Neuronal stem cell (in vitro differentiated cells): ENCODE results near the gene ITPRIPL2.
A peak's percentile ranks its signal among the peaks of the same experiment; 100 is the strongest.

Experiments
- DNase-seq: peaks from one replicate; pipeline ENCODE4 v3.0.0-alpha.2; 2013; ENCODE audit warnings: low spot score
- H2AFZ ChIP-seq: one replicate; pipeline ENCODE4 v1.6.1; 2013; ENCODE audit warnings: mild to moderate bottlenecking, low read length, inconsistent platforms
- H2AK5ac ChIP-seq: 2 replicates; pipeline ENCODE4 v1.6.1; 2013; ENCODE audit warnings: low read depth, mild to moderate bottlenecking, inconsistent platforms, low read length, moderate library complexity, mixed read lengths
- H2BK120ac ChIP-seq: 2 replicates; pipeline ENCODE4 v1.6.1; 2013; ENCODE audit warnings: low read depth, mild to moderate bottlenecking, inconsistent platforms, low read length, moderate library complexity, mixed read lengths
- H2BK12ac ChIP-seq: one replicate; pipeline ENCODE4 v1.6.1; 2013; ENCODE audit warnings: low read length, inconsistent platforms
- H2BK15ac ChIP-seq: 2 replicates; pipeline ENCODE4 v1.6.1; 2013; ENCODE audit warnings: mild to moderate bottlenecking, low read length, inconsistent platforms, mixed read lengths
- H2BK5ac ChIP-seq: one replicate; pipeline ENCODE4 v1.6.1; 2013; ENCODE audit warnings: inconsistent platforms, mild to moderate bottlenecking, low read length, moderate library complexity
- H3K14ac ChIP-seq: one replicate; pipeline ENCODE4 v1.6.1; 2013; ENCODE audit warnings: low read length, inconsistent platforms
- H3K18ac ChIP-seq: 2 replicates; pipeline ENCODE4 v1.6.1; 2013; ENCODE audit warnings: low read length, inconsistent platforms
- H3K23ac ChIP-seq: 2 replicates; pipeline ENCODE4 v1.6.1; 2013; ENCODE audit warnings: low read depth, mild to moderate bottlenecking, mixed read lengths, low read length, inconsistent platforms; ENCODE audit not compliant: poor library complexity
- H3K27ac ChIP-seq: replicated peaks from 3 replicates; pipeline ENCODE4 v1.5.1; 2013; ENCODE audit warnings: low read length, inconsistent platforms
- H3K27me3 ChIP-seq, 3 experiments: 2 replicates each; pipeline ENCODE4 v1.6.1; 2013; ENCODE audit warnings: low read length in 3 of 3, mild to moderate bottlenecking in 2 of 3, inconsistent platforms in 1 of 3, low read depth in 1 of 3, mixed read lengths in 1 of 3, moderate library complexity in 1 of 3; ENCODE audit not compliant: control insufficient read depth in 3 of 3, insufficient read depth in 3 of 3
- H3K36me3 ChIP-seq, 2 donors: replicated peaks in 1 of 2; 2 replicates each; pipeline ENCODE4 v1.6.1; 2013; ENCODE audit warnings: low read length in 2 of 2; ENCODE audit not compliant: control insufficient read depth in 2 of 2, insufficient read depth in 2 of 2
- H3K4ac ChIP-seq: 2 replicates; pipeline ENCODE4 v1.6.1; 2013; ENCODE audit warnings: inconsistent platforms, mild to moderate bottlenecking, low read length, moderate library complexity
- H3K4me1 ChIP-seq, 2 donors: 1 replicate in 1 of 2; 2 replicates in 1 of 2; pipeline ENCODE4 v1.6.1; 2013; ENCODE audit warnings: low read length in 2 of 2, low read depth in 1 of 2; ENCODE audit not compliant: control insufficient read depth in 2 of 2, insufficient read depth in 1 of 2
- H3K4me2 ChIP-seq: one replicate; pipeline ENCODE4 v1.6.1; 2013; ENCODE audit warnings: mild to moderate bottlenecking, low read length, inconsistent platforms; ENCODE audit not compliant: insufficient read depth, poor library complexity, severe bottlenecking
- H3K4me3 ChIP-seq, 2 donors: 2 replicates each; pipeline ENCODE4 v1.5.1; 2013; ENCODE audit warnings: low read length in 2 of 2, mild to moderate bottlenecking in 2 of 2, inconsistent platforms in 1 of 2, moderate library complexity in 1 of 2
- H3K79me1 ChIP-seq: one replicate; pipeline ENCODE4 v1.6.1; 2013; ENCODE audit warnings: low read depth, mild to moderate bottlenecking, inconsistent platforms, low read length, moderate library complexity
- H3K9ac ChIP-seq: one replicate; pipeline ENCODE4 v1.6.1; 2013; ENCODE audit warnings: mild to moderate bottlenecking, low read depth, low read length, inconsistent platforms; ENCODE audit not compliant: poor library complexity
- H3K9me3 ChIP-seq, 2 donors: replicated peaks in 1 of 2; 2 replicates each; pipeline versions ENCODE3 to v1.6.1; 2013; ENCODE audit warnings: low read length in 2 of 2, mild to moderate bottlenecking in 2 of 2, inconsistent platforms in 1 of 2, low read depth in 1 of 2, mixed read lengths in 1 of 2, moderate library complexity in 1 of 2; ENCODE audit not compliant: control insufficient read depth in 2 of 2, insufficient read depth in 1 of 2
- H4K8ac ChIP-seq: one replicate; pipeline ENCODE4 v1.6.1; 2013; ENCODE audit warnings: low read depth, mild to moderate bottlenecking, inconsistent platforms, low read length, moderate library complexity
- H4K91ac ChIP-seq: one replicate; pipeline ENCODE4 v1.6.1; 2013; ENCODE audit warnings: low read length, low read depth, mild to moderate bottlenecking, inconsistent platforms; ENCODE audit not compliant: poor library complexity
- WGBS, 2 donors: extraction: QIAGEN DNeasy Blood & Tissue Kit; methylation state at CpG; one replicate each; pipeline ENCODE4 v1.1.7; 2013; ENCODE audit warnings: missing lambda C conversion rate in 2 of 2, mixed read lengths in 1 of 2; ENCODE audit not compliant: insufficient read length in 2 of 2, insufficient replicate concordance in 1 of 2; ENCODE audit errors: extremely low coverage in 2 of 2; 5-methylcytosine and 5-hydroxymethylcytosine counted together

Gene ITPRIPL2

GRCh38 chr16:19153876-19154275 lies 40.1 kb downstream of the ITPRIPL2 start:
- no peak overlapping the region for H4K91ac ChIP-seq
- H3K18ac ChIP-seq: no peak overlapping the region
- H2AFZ ChIP-seq: peak overlapping the region; percentile 79
- no peak overlapping the region for H2BK120ac ChIP-seq
- H3K27me3 ChIP-seq: peaks cover 0 to 8% (median 2%) of the 10 kb centered on the region in 3 experiments
- no peak overlapping the region for H2AK5ac ChIP-seq
- H3K9ac ChIP-seq: no peak overlapping the region
- H3K14ac ChIP-seq: no peak overlapping the region
- no peak overlapping the region for H3K27ac ChIP-seq
- DNase-seq: no peak
- WGBS, 2 donors: no CpG with 5 or more reads among the region's 4 CpGs
- no peaks in the 10 kb centered on the region for H3K79me1 ChIP-seq
- no peaks in the 10 kb centered on the region for H3K9me3 ChIP-seq
- no peak overlapping the region for H3K4ac ChIP-seq
- no peaks in the 10 kb centered on the region for H3K36me3 ChIP-seq
- H2BK5ac ChIP-seq: no peak overlapping the region
- no peak overlapping the region for H3K4me2 ChIP-seq
- no peak overlapping the region for H2BK12ac ChIP-seq
- no peaks in the 10 kb centered on the region for H3K4me1 ChIP-seq
- H3K23ac ChIP-seq: no peak overlapping the region
- H4K8ac ChIP-seq: no peak overlapping the region
- no peak overlapping the region for H2BK15ac ChIP-seq
- H3K4me3 ChIP-seq: no peak overlapping the region

- no peak overlapping the region for H3K4me2 ChIP-seq
- H3K18ac ChIP-seq: no peak overlapping the region
- no peak overlapping the region for H2BK120ac ChIP-seq
- no peak overlapping the region for H2AK5ac ChIP-seq
- H2BK5ac ChIP-seq: no peak overlapping the region
- H3K23ac ChIP-seq: no peak overlapping the region
- H2BK15ac ChIP-seq: no peak overlapping the region
- no peaks in the 10 kb centered on the region for H3K79me1 ChIP-seq
- no peak overlapping the region for H2BK12ac ChIP-seq
- H3K4me1 ChIP-seq: no peaks in the 10 kb centered on the region
- peaks cover 0 to 36% (median 2%) of the 10 kb centered on the region in 3 experiments for H3K27me3 ChIP-seq
- no peak overlapping the region for H3K9ac ChIP-seq
- H3K4me3 ChIP-seq: no peak overlapping the region
- H3K14ac ChIP-seq: no peak overlapping the region
- H4K8ac ChIP-seq: no peak overlapping the region
- peaks cover 0 to 3% of the 10 kb centered on the region in 2 donors for H3K9me3 ChIP-seq
- H3K4ac ChIP-seq: no peak overlapping the region
- no CpG with 5 or more reads among the region's 4 CpGs for WGBS, 2 donors
- no peaks in the 10 kb centered on the region for H3K36me3 ChIP-seq
- no peak overlapping the region for H4K91ac ChIP-seq
- H2AFZ ChIP-seq: no peak overlapping the region
- no peak overlapping the region for H3K27ac ChIP-seq
- DNase-seq: no peak
These were observed 48.3 kb downstream of the ITPRIPL2 start for GRCh38 chr16:19162085-19162484.

DNA sequence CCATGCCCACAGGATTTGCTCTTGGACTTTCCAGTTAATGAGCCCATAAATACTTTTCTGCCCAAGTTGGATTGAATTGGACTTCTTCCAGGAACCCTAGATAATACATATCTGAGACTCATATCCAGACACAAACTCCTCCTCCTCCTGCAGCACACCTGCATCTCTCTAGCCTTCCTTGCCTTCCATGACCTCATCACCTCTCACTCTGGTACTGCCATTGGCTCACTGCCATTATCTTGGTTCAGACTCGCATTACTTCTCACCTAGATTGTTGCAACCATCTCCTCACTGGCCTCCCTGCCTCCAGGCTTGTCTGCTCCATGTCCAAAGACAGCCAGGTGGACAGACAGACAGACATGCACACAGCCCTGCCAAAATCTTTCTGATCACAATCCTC lies 49.5 kb downstream of the ITPRIPL2 start:
- WGBS, 2 donors: no CpG with 5 or more reads among the region's 1 CpG
- Histone ChIP-seq H2AK5ac (no peak overlapping the region), H4K8ac (peak overlapping the region; percentile 94)

DNA sequence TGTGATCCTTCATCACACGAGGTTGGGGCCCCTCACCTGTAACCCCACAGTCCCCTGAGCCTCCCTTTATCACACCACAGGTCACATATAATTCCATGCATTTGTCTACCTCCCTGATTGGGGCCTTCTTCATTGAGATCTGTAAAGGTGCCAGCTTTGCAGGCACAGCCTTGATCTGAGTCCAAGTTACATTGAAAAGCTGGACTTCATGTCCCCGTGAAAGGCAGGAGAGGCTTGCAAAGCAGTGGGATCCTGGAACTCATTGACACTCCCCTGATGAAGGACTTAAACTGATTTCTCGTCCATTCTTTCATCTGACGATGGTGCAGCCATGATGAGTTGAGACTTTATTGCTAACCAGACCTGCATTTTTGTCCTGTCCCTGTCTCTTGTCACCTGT lies 50.5 kb downstream of the ITPRIPL2 start:
- no peak overlapping the region for H3K4ac ChIP-seq
- no peak overlapping the region for H4K8ac ChIP-seq
- no peak overlapping the region for H3K23ac ChIP-seq
- DNase-seq: no peak
- no peak overlapping the region for H3K18ac ChIP-seq
- peaks cover 0 to 3% of the 10 kb centered on the region in 2 donors for H3K9me3 ChIP-seq
- no peaks in the 10 kb centered on the region for H3K36me3 ChIP-seq
- H3K14ac ChIP-seq: no peak overlapping the region
- no peak overlapping the region for H4K91ac ChIP-seq
- H2BK120ac ChIP-seq: no peak overlapping the region
- peaks cover under 1% of the 10 kb centered on the region for H3K79me1 ChIP-seq
- H2BK12ac ChIP-seq: no peak overlapping the region
- H2BK15ac ChIP-seq: no peak overlapping the region
- peaks cover 0 to 35% (median 4%) of the 10 kb centered on the region in 3 experiments for H3K27me3 ChIP-seq
- no peak overlapping the region for H3K27ac ChIP-seq
- no peak overlapping the region for H3K4me2 ChIP-seq
- WGBS, 2 donors: no CpG with 5 or more reads among the region's 4 CpGs
- H3K4me3 ChIP-seq: no peak overlapping the region
- no peak overlapping the region for H3K9ac ChIP-seq
- no peak overlapping the region for H2AK5ac ChIP-seq
- no peak overlapping the region for H2BK5ac ChIP-seq
- H3K4me1 ChIP-seq: peaks cover 1 to 4% of the 10 kb centered on the region in 2 donors
- H2AFZ ChIP-seq: no peak overlapping the region

More for the DNA sequence above, 49.5 kb downstream of the ITPRIPL2 start:
- Histone ChIP-seq H3K9ac (no peak overlapping the region), H3K23ac (no peak overlapping the region), H3K4ac (no peak overlapping the region), H4K91ac (no peak overlapping the region), H3K18ac (no peak overlapping the region), H2BK120ac (no peak overlapping the region), H2BK5ac (no peak overlapping the region), H3K79me1 (no peaks in the 10 kb centered on the region), H3K4me1 (peaks cover 0 to 2% of the 10 kb centered on the region in 2 donors), H3K9me3 (peaks cover 0 to 3% of the 10 kb centered on the region in 2 donors), H3K36me3 (no peaks in the 10 kb centered on the region), H3K14ac (no peak overlapping the region), H2BK12ac (no peak overlapping the region), H3K4me2 (no peak overlapping the region), H3K4me3 (peak overlapping the region in 1 of 2 donors; percentile 43), H3K27ac (no peak overlapping the region), H2AFZ (no peak overlapping the region), H2BK15ac (no peak overlapping the region), H3K27me3 (peaks cover 0 to 40% (median 0%) of the 10 kb centered on the region in 3 experiments)
- no peak for DNase-seq
